CD14-positive monocyte (primary cell): ENCODE results near the gene ARSK. TPM values are rescaled to one million over a fixed set of nuclear protein-coding genes. Genes with fewer than 3 reads are reported as not detected.

Source experiments
- DNase-seq, 3 donors: peaks; one replicate each; pipeline ENCODE4 v3.0.0-alpha.2; 2011 to 2022
- H2AFZ ChIP-seq: 2 replicates; pipeline ENCODE4 v1.6.0; 2012; ENCODE audit warnings: mild to moderate bottlenecking, low read depth, low read length, inconsistent platforms; ENCODE audit not compliant: insufficient read depth, poor library complexity, severe bottlenecking
- H3K27ac ChIP-seq, 2 donors: 1 replicate in 1 of 2; 2 replicates in 1 of 2; pipeline ENCODE4 v1.5.1; 2012 to 2013; ENCODE audit warnings: low read length in 2 of 2, control low read depth in 1 of 2, inconsistent platforms in 1 of 2, low read depth in 1 of 2, mild to moderate bottlenecking in 1 of 2
- H3K27me3 ChIP-seq, 2 donors: one replicate each; pipeline versions ENCODE4 v1.6.0 to v1.6.1; 2011 to 2013; ENCODE audit warnings: low read length in 2 of 2; ENCODE audit not compliant: control insufficient read depth in 2 of 2, insufficient read depth in 2 of 2
- H3K36me3 ChIP-seq, 2 donors: replicated peaks in 1 of 2; 1 replicate in 1 of 2; 2 replicates in 1 of 2; pipeline versions ENCODE4 v1.5.1 to v1.6.1; 2012 to 2013; ENCODE audit warnings: low read length in 2 of 2, control low read depth in 1 of 2, inconsistent platforms in 1 of 2, mild to moderate bottlenecking in 1 of 2; ENCODE audit not compliant: insufficient read depth in 2 of 2, control insufficient read depth in 1 of 2
- H3K4me1 ChIP-seq, 2 donors: 1 replicate in 1 of 2; 2 replicates in 1 of 2; pipeline versions ENCODE4 v1.5.1 to v1.6.1; 2012 to 2013; ENCODE audit warnings: low read length in 2 of 2, control low read depth in 1 of 2, inconsistent platforms in 1 of 2, mild to moderate bottlenecking in 1 of 2, moderate library complexity in 1 of 2; ENCODE audit not compliant: insufficient read depth in 2 of 2, control insufficient read depth in 1 of 2
- H3K4me2 ChIP-seq: replicated peaks from 2 replicates; pipeline ENCODE3; 2012; ENCODE audit warnings: low read length, moderate library complexity, mild to moderate bottlenecking; ENCODE audit not compliant: poor library complexity, severe bottlenecking; ENCODE audit errors: extremely low read depth
- H3K4me3 ChIP-seq, 3 experiments: fragments of 200-600 bp in 1 of 3; sonication (generic) in 1 of 3; replicated peaks in 1 of 3; 1 replicate in 2 of 3; 2 replicates in 1 of 3; pipeline ENCODE4 v1.5.1; 2011 to 2013; ENCODE audit warnings: low read length in 3 of 3, mild to moderate bottlenecking in 3 of 3, control low read depth in 2 of 3, low read depth in 2 of 3, inconsistent platforms in 1 of 3, moderate library complexity in 1 of 3
- H3K79me2 ChIP-seq: 2 replicates; pipeline ENCODE4 v1.6.0; 2012; ENCODE audit warnings: mild to moderate bottlenecking, control low read depth, inconsistent platforms, low read length, moderate library complexity; ENCODE audit not compliant: insufficient read depth
- H3K9ac ChIP-seq: 2 replicates; pipeline ENCODE4 v1.6.0; 2017; ENCODE audit warnings: low read length, mild to moderate bottlenecking; ENCODE audit not compliant: insufficient read depth, poor library complexity, severe bottlenecking
- H3K9me3 ChIP-seq, 2 donors: replicated peaks in 1 of 2; 1 replicate in 1 of 2; 2 replicates in 1 of 2; pipeline versions ENCODE4 v1.5.1 to v1.6.1; 2012 to 2013; ENCODE audit warnings: low read length in 2 of 2, control low read depth in 1 of 2; ENCODE audit not compliant: control insufficient read depth in 1 of 2, insufficient read depth in 1 of 2
- H4K20me1 ChIP-seq: 2 replicates; pipeline ENCODE4 v1.6.0; 2012; ENCODE audit warnings: mild to moderate bottlenecking, low read length, control low read depth, moderate library complexity; ENCODE audit not compliant: insufficient read depth
- H3K27ac Mint-ChIP-seq, 7 donors: one replicate each; pipeline ENCODE4 v1.8.0; 2020; ENCODE audit warnings: mild to moderate bottlenecking in 7 of 7, mixed read lengths in 7 of 7, moderate library complexity in 6 of 7, inconsistent platforms in 2 of 7
- H3K27me3 Mint-ChIP-seq, 3 donors: one replicate each; pipeline ENCODE4 v1.8.0; 2021 to 2022; ENCODE audit warnings: low read depth in 3 of 3, mild to moderate bottlenecking in 3 of 3, mixed read lengths in 3 of 3, moderate library complexity in 3 of 3, inconsistent platforms in 1 of 3
- H3K36me3 Mint-ChIP-seq, 2 donors: one replicate each; pipeline ENCODE4 v1.8.0; 2020; ENCODE audit warnings: mixed read lengths in 2 of 2, inconsistent platforms in 1 of 2, mild to moderate bottlenecking in 1 of 2
- H3K4me1 Mint-ChIP-seq: one replicate; pipeline ENCODE4 v1.8.0; 2020; ENCODE audit warnings: mild to moderate bottlenecking, mixed read lengths
- H3K4me3 Mint-ChIP-seq, 2 donors: one replicate each; pipeline ENCODE4 v1.8.0; 2020; ENCODE audit warnings: mild to moderate bottlenecking in 2 of 2, mixed read lengths in 2 of 2, moderate library complexity in 1 of 2
- H3K9me3 Mint-ChIP-seq, 7 donors: one replicate each; pipeline ENCODE4 v1.8.0; 2020 to 2022; ENCODE audit warnings: mixed read lengths in 7 of 7, mild to moderate bottlenecking in 6 of 7, moderate library complexity in 6 of 7, inconsistent platforms in 2 of 7
- CTCF ChIP-seq: fragments of 200-600 bp; IDR thresholded peaks from one replicate; pipeline ENCODE4 v1.8.0; 2022; ENCODE audit warnings: antibody characterized with exemption, mild to moderate bottlenecking
- WGBS: methylation state at CpG from one replicate; pipeline ENCODE4 v1.1.5; 2013; ENCODE audit warnings: missing lambda C conversion rate; ENCODE audit not compliant: insufficient coverage; 5-methylcytosine and 5-hydroxymethylcytosine counted together
- intact Hi-C, 2 donors: fragments of 100-400 bp; cut with micrococcal nuclease; formaldehyde crosslinking; loops; one replicate each; pipeline versions ENCODE4 v1.15.0 to v1.15.1; 2023
- polyA plus RNA-seq, 3 donors: library from polyadenylated mRNA; depleted of rRNA in 1 of 3; unstranded in 2 of 3; stranded (reverse) in 1 of 3; fragments of 300-500 nt in 2 of 3; fragments of >200 nt in 1 of 3; fragmentation: Illumina TruSeq in 2 of 3; gene quantifications; 1 replicate in 2 of 3; 2 replicates in 1 of 3; pipeline ENCODE4 v1.2.3, GENCODE V29; 2012 to 2021

ARSK gene
- polyA plus RNA-seq, 3 donors: 0.67 to 1.3 (median 1.3) TPM

- Mint-ChIP-seq H3K27me3 (no peaks in the 10 kb centered on the region), H3K4me1 (peaks cover 10% of the 10 kb centered on the region), H3K9me3 (peaks cover 0 to 1% (median 0%) of the 10 kb centered on the region in 7 donors), H3K4me3 (no peak overlapping the region), H3K27ac (no peak overlapping the region), H3K36me3 (no peaks in the 10 kb centered on the region)
- no peaks in the 10 kb centered on the region for H3K36me3 ChIP-seq
- no peak for TF ChIP-seq CTCF
- no peak overlapping the region for H3K9ac ChIP-seq
- no peaks in the 10 kb centered on the region for H3K27me3 ChIP-seq
- no peaks in the 10 kb centered on the region for H3K9me3 ChIP-seq
- no peak overlapping the region for H3K4me2 ChIP-seq
- no peaks in the 10 kb centered on the region for H4K20me1 ChIP-seq
- intact Hi-C loops: loop anchor here (5.0 kb wide), 2 partner anchors 98 to 197 kb away; partner anchors contain the start of gene SKIC3 (in 1 of the 2)
- DNase-seq: no peak
- H3K27ac ChIP-seq: no peak overlapping the region
- peaks cover 11 to 12% of the 10 kb centered on the region in 2 donors for H3K4me1 ChIP-seq
- no peaks in the 10 kb centered on the region for H3K79me2 ChIP-seq
- no peak overlapping the region for H3K4me3 ChIP-seq
- H2AFZ ChIP-seq: no peak overlapping the region
Measured at GRCh38 chr5:95649842-95650620, 95.1 kb downstream of the ARSK start.

GRCh38 chr5:95652849-95653248 lies 97.9 kb downstream of the ARSK start:
- Histone ChIP-seq H4K20me1 (no peaks in the 10 kb centered on the region), H3K4me1 (no peaks in the 10 kb centered on the region), H3K27me3 (no peaks in the 10 kb centered on the region), H3K79me2 (no peaks in the 10 kb centered on the region), H3K27ac (no peak overlapping the region), H3K9ac (no peak overlapping the region), H3K4me3 (no peak overlapping the region), H3K36me3 (no peaks in the 10 kb centered on the region), H3K9me3 (no peaks in the 10 kb centered on the region), H3K4me2 (no peak overlapping the region), H2AFZ (no peak overlapping the region)
- intact Hi-C loops: no loop called here
- Mint-ChIP-seq H3K4me1 (peaks cover 2% of the 10 kb centered on the region), H3K4me3 (no peak overlapping the region), H3K27me3 (no peaks in the 10 kb centered on the region), H3K36me3 (no peaks in the 10 kb centered on the region), H3K9me3 (no peaks in the 10 kb centered on the region), H3K27ac (peak overlapping the region in 1 of 7 donors; percentile 41)
- no peak for DNase-seq
- WGBS: 100% methylated on average over 1 of the region's 1 CpG
- no peak for TF ChIP-seq CTCF
